ENCODE data around the gene ZNF37A. TPM values are rescaled to one million over a fixed set of nuclear protein-coding genes. Genes with fewer than 3 reads are reported as not detected.
A peak's percentile ranks its signal among the peaks of the same experiment; 100 is the strongest.

Gene ZNF37A
- 10.7 and 11.5 TPM in 2 replicates for total RNA-seq (2014; rRNA removed; shearing (Covaris generic))
- polyA plus RNA-seq (2016; fragmentation: Nextera tagmentation; extraction: Ambion mirVana) = 8.3 and 10.9 TPM in 2 replicates

DNA sequence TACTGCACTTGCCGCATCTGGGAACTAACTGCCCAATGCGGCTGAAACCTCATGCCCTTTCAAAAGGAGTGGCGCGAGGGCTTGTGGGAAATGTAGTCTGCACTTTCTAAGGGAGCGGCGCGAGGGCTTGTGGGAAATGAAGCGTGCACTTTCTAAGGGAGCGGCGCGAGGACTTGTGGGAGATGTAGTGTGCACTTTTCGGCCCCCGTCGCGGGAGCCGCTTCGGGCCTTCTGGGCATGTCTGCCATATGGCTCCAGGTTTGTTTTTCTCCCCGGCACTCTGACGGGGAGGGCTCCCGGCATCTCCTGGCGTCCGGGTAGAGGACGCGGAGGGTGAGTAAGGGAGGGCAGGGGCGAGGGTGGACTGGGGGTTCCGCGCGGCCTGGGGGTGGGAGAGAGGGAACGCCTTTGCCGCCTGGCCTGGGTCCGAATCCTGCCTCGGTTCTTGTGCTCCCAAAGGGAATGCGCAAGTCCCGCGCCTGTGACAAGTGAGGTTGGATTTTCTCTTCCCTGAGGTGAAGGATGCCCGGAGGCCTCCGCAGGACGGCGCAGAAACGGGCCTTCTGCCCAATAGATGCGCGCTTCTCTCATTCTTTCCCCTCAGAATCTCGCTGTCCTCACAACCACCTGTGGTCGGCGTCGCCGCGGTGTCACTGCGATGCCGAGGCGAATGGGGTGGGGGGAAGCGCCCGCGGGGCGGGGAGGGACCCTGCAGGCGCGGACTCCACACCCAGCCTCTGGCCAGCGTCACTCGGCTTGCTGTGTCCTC lies at the start of gene ZNF37A:
ZNF37A (plus strand) TSS at position 180 of the 769 bp plus-strand sequence. CDS start 2,281 bp downstream, outside the sequence.
- peak; percentile 99 for DNase-seq
- H3K9ac ChIP-seq = peak within 1 kb of the TSS; percentile 96
- no peaks in the 10 kb centered on the region for H4K20me1 ChIP-seq (ENCODE audit: insufficient read depth)
- peak within 1 kb of the TSS; percentile 83 for H3K27ac ChIP-seq
- H3K4me1 ChIP-seq (ENCODE audit: insufficient read depth) = peaks cover 4% of the 10 kb centered on the region; the same call in 1 of the 2 replicates
- H3K27me3 ChIP-seq (replicated peaks; ENCODE audit: insufficient read depth) = no peaks in the 10 kb centered on the region
- 0 to 1% methylated on average over 47 to 57 of the region's 59 CpGs for WGBS, 2 experiments (ENCODE audit: low coverage in 1 of 2, low lambda C conversion rate in 2 of 2, missing lambda C conversion rate in 2 of 2)
- H3K4me2 ChIP-seq (ENCODE audit: unreplicated experiment) = peak within 1 kb of the TSS; percentile 79
- no peaks in the 10 kb centered on the region for H3K9me3 ChIP-seq (ENCODE audit: low read depth)
- H3K4me3 ChIP-seq = peak within 1 kb of the TSS; percentile 91
- peaks cover 27% of the 10 kb centered on the region for H3K36me3 ChIP-seq (ENCODE audit: low read depth)
- H2AFZ ChIP-seq = peak within 1 kb of the TSS; percentile 98
- H3K79me2 ChIP-seq (ENCODE audit: insufficient read depth) = peaks cover 37% of the 10 kb centered on the region
- H3K9me2 ChIP-seq (ENCODE audit: insufficient read depth) = no peaks in the 10 kb centered on the region
- in situ Hi-C loops (cut with MboI) = no loop called here
- TF ChIP-seq EZH2phosphoT487 (IDR thresholded peaks at IDR 0.05; ENCODE audit: insufficient read depth, low read depth) = no peak
- no peak for TF ChIP-seq EZH2 (IDR thresholded peaks at IDR 0.05; ENCODE audit: insufficient read depth, poor library complexity, severe bottlenecking)
- no peaks in the 10 kb centered on the region for H3F3A ChIP-seq (ENCODE audit: insufficient read depth)

GRCh38 chr10:38045129-38045528 lies 49.0 kb upstream of the ZNF37A start:
- H3K4me1 ChIP-seq (ENCODE audit: insufficient read depth) = no peaks in the 10 kb centered on the region
- no peak overlapping the region for H3K27ac ChIP-seq
- no peak overlapping the region for H3K4me2 ChIP-seq (ENCODE audit: unreplicated experiment)
- H3K27me3 ChIP-seq (replicated peaks; ENCODE audit: insufficient read depth) = no peaks in the 10 kb centered on the region
- no peaks in the 10 kb centered on the region for H3K36me3 ChIP-seq (ENCODE audit: low read depth)
- no peak for TF ChIP-seq EZH2 (IDR thresholded peaks at IDR 0.05; ENCODE audit: insufficient read depth, poor library complexity, severe bottlenecking)
- TF ChIP-seq EZH2phosphoT487 (IDR thresholded peaks at IDR 0.05; ENCODE audit: insufficient read depth, low read depth) = no peak
- H3K4me3 ChIP-seq = no peak overlapping the region
- H3K79me2 ChIP-seq (ENCODE audit: insufficient read depth) = no peaks in the 10 kb centered on the region; the same call in 1 of the 2 replicates
- H3F3A ChIP-seq (ENCODE audit: insufficient read depth) = no peaks in the 10 kb centered on the region
- no peaks in the 10 kb centered on the region for H4K20me1 ChIP-seq (ENCODE audit: insufficient read depth)
- H3K9ac ChIP-seq = no peak overlapping the region
- no peak for DNase-seq
- H3K9me2 ChIP-seq (ENCODE audit: insufficient read depth) = no peaks in the 10 kb centered on the region
- no peaks in the 10 kb centered on the region for H3K9me3 ChIP-seq (ENCODE audit: low read depth)
- WGBS, 2 experiments (ENCODE audit: low coverage in 1 of 2, low lambda C conversion rate in 2 of 2, missing lambda C conversion rate in 2 of 2) = 96 to 100% methylated on average over 2 of the region's 2 CpGs
- H2AFZ ChIP-seq = no peak overlapping the region
- in situ Hi-C loops (cut with MboI) = no loop called here

DNA sequence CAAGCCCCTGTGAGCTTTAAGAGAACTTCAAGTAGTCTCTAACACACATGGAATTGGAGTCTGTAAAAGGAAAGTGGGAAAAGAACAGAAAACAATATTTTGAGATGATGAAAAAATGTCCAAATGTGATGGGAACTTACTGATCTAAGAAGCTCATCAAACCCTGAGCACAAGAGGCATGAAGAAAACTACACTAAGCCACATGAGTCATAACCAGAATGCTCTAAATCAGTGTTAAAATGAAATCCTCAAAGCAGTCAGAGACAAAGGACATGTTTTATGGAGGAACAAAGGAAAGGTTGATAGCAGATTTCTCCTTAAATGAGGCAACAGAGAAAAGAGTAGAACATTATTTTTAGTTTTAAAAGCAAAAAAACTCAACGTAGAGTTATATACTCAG lies 46.5 kb upstream of the ZNF37A start:
- Histone ChIP-seq H4K20me1 (ENCODE audit: insufficient read depth) (no peaks in the 10 kb centered on the region), H3K9me3 (ENCODE audit: low read depth) (no peaks in the 10 kb centered on the region), H3K36me3 (ENCODE audit: low read depth) (no peaks in the 10 kb centered on the region), H3K9ac (no peak overlapping the region), H3K9me2 (ENCODE audit: insufficient read depth) (no peaks in the 10 kb centered on the region), H3F3A (ENCODE audit: insufficient read depth) (no peaks in the 10 kb centered on the region), H2AFZ (no peak overlapping the region), H3K4me3 (no peak overlapping the region), H3K27me3 (replicated peaks; ENCODE audit: insufficient read depth) (no peaks in the 10 kb centered on the region), H3K27ac (no peak overlapping the region), H3K4me1 (ENCODE audit: insufficient read depth) (no peaks in the 10 kb centered on the region), H3K79me2 (ENCODE audit: insufficient read depth) (no peaks in the 10 kb centered on the region; the same call in 1 of the 2 replicates), H3K4me2 (ENCODE audit: unreplicated experiment) (no peak overlapping the region)
- in situ Hi-C loops (cut with MboI) = no loop called here
- DNase-seq = peak; percentile 26
- TF ChIP-seq EZH2 (IDR thresholded peaks at IDR 0.05; ENCODE audit: insufficient read depth, poor library complexity, severe bottlenecking) (no peak), EZH2phosphoT487 (IDR thresholded peaks at IDR 0.05; ENCODE audit: insufficient read depth, low read depth) (no peak)
- WGBS, 2 experiments (ENCODE audit: low coverage in 1 of 2, low lambda C conversion rate in 2 of 2, missing lambda C conversion rate in 2 of 2) = 96 to 97% methylated on average over 1 of the region's 1 CpG

- Histone ChIP-seq H3K27ac (no peak overlapping the region), H2AFZ (no peak overlapping the region), H3K9me2 (ENCODE audit: insufficient read depth) (no peaks in the 10 kb centered on the region), H3K9me3 (ENCODE audit: low read depth) (no peaks in the 10 kb centered on the region), H3F3A (ENCODE audit: insufficient read depth) (peaks cover 10% of the 10 kb centered on the region), H3K4me2 (ENCODE audit: unreplicated experiment) (no peak overlapping the region), H3K9ac (no peak overlapping the region), H3K79me2 (ENCODE audit: insufficient read depth) (no peaks in the 10 kb centered on the region; the same call in 1 of the 2 replicates), H3K4me3 (no peak overlapping the region), H3K4me1 (ENCODE audit: insufficient read depth) (peaks cover 8% of the 10 kb centered on the region; the same call in 1 of the 2 replicates), H4K20me1 (ENCODE audit: insufficient read depth) (no peaks in the 10 kb centered on the region), H3K27me3 (replicated peaks; ENCODE audit: insufficient read depth) (no peaks in the 10 kb centered on the region), H3K36me3 (ENCODE audit: low read depth) (peaks cover 7% of the 10 kb centered on the region; the same call in 1 of the 2 replicates)
- WGBS, 2 experiments (ENCODE audit: low coverage in 1 of 2, low lambda C conversion rate in 2 of 2, missing lambda C conversion rate in 2 of 2) = 100% methylated on average over 1 of the region's 1 CpG
- no peak for DNase-seq
- TF ChIP-seq EZH2phosphoT487 (IDR thresholded peaks at IDR 0.05; ENCODE audit: insufficient read depth, low read depth) = no peak
- no peak for TF ChIP-seq EZH2 (IDR thresholded peaks at IDR 0.05; ENCODE audit: insufficient read depth, poor library complexity, severe bottlenecking)
- in situ Hi-C loops (cut with MboI) = no loop called here
These were observed 43.9 kb upstream of the ZNF37A start for GRCh38 chr10:38050212-38050611.

Data from GM23248 (cell line).